ENCODE measurements around the gene TMEM132D.

DNA sequence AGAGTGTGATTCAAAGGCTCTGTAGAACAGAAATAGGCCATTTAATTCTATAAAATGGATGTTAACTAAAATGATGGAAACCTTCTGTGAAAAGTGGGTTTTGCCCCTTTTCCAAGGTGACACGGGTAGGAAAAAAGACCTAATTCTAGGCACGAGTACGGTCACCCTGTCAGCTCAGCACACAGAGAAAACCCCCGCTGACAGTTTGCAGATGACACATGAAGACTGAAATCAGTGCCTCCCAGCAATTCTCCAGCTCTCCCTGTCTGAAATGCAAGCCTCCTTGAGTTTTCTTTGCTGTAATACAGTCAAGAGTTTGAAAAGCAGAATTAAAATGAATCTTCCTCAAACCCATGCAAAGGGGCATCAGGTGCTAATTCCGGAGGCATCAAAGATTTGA lies 230.0 kb downstream of the TMEM132D start:
- TF ChIP-seq CTCF (IDR thresholded peaks at IDR 0.05; ENCODE audit: poor library complexity) (no peak), EZH2phosphoT487 (IDR thresholded peaks at IDR 0.05; ENCODE audit: low read depth, severe bottlenecking, unreplicated experiment) (no peak), EZH2 (IDR thresholded peaks at IDR 0.05; ENCODE audit: borderline replicate concordance) (no peak)
